ENCODE data around the gene CCNL2. TPM values are rescaled to one million over a fixed set of nuclear protein-coding genes. Genes with fewer than 3 reads are reported as not detected.

CCNL2 gene
- total RNA-seq, 1 experiment from 2014 or later = 196 TPM

DNA sequence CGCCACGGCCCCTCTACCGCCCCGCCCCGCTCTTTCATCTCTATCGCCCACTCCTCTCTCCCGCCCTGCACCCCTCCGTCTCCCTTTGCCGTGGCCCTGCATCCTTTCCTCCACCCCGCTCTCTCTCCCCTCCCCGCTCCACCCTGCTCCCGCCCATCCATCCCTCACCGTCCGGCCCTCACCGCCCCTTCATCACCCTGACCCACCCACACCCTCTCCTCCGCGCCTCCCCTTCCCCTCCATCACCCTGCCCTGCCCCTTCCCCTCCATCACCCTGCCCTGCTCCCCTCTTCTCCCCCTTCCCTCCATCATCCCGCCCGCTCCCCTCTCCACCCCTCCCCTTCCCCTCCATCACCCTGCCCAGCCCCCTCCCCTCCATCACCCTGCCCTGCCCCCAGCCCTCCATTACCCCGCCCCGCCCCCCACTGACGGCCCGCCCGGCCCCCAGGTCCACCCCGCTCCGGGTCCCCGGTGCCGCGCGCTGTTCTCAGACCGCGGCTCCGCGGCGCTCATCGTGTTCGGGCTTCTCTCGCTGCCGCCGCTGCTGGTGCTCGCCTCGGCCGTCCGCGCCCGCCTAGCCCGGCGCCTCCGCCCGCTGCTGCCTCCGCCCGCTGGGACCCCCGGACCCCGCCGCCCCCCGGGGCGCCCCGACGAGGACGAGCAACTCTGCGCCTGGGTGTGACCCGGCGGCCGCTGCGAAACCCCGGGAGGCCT, 28.1 kb upstream of the CCNL2 start:
- Histone ChIP-seq H3K4me1 (peaks cover 42% of the 10 kb centered on the region), H3K36me3 (no peaks in the 10 kb centered on the region), H3K4me3 (peak overlapping the region; percentile 50), H3K27ac (no peak overlapping the region), H3K27me3 (no peaks in the 10 kb centered on the region), H3K9me3 (replicated peaks) (no peaks in the 10 kb centered on the region)
- peak; percentile 72 to 80 for DNase-seq

- H3K27me3 ChIP-seq = no peaks in the 10 kb centered on the region
- peak in 1 of 2 experiments; percentile 64 for DNase-seq
- H3K9me3 ChIP-seq (replicated peaks) = no peaks in the 10 kb centered on the region
- no peaks in the 10 kb centered on the region for H3K36me3 ChIP-seq
- peak overlapping the region; percentile 50 for H3K4me3 ChIP-seq
- H3K27ac ChIP-seq = peak overlapping the region; percentile 1; the same call in 1 of the 2 replicates
- peaks cover 42% of the 10 kb centered on the region for H3K4me1 ChIP-seq
Measured at GRCh38 chr1:1426496-1427105, 27.5 kb upstream of the CCNL2 start.

GRCh38 chr1:1425753-1426495, 26.8 kb upstream of the CCNL2 start:
- Histone ChIP-seq H3K9me3 (replicated peaks) (no peaks in the 10 kb centered on the region), H3K27me3 (no peaks in the 10 kb centered on the region), H3K4me1 (peaks cover 41% of the 10 kb centered on the region), H3K4me3 (peak overlapping the region; percentile 50), H3K36me3 (no peaks in the 10 kb centered on the region), H3K27ac (peak overlapping the region; percentile 1; the same call in 1 of the 2 replicates)
- DNase-seq = peak in 1 of 2 experiments; percentile 44

DNA sequence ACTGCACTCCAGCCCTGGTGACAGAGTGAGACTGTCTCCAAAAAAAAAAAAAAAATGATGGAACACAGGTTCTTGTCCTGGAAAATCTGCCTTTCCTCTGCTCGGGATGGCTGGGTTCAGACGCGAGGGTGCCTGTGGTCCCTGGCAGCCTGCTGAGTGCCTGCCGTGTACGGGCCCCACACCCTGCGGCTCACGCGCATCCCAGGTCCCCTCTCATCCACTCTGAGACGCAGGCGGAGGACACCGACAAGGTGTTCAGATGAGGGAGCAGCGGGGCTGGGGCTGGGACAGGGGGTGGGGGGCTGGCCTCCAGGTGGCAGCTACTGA, 26.3 kb upstream of the CCNL2 start:
- Histone ChIP-seq H3K27ac (no peak overlapping the region), H3K36me3 (no peaks in the 10 kb centered on the region), H3K4me3 (no peak overlapping the region), H3K27me3 (no peaks in the 10 kb centered on the region), H3K4me1 (peaks cover 42% of the 10 kb centered on the region), H3K9me3 (replicated peaks) (no peaks in the 10 kb centered on the region)
- no peak for DNase-seq

DNA sequence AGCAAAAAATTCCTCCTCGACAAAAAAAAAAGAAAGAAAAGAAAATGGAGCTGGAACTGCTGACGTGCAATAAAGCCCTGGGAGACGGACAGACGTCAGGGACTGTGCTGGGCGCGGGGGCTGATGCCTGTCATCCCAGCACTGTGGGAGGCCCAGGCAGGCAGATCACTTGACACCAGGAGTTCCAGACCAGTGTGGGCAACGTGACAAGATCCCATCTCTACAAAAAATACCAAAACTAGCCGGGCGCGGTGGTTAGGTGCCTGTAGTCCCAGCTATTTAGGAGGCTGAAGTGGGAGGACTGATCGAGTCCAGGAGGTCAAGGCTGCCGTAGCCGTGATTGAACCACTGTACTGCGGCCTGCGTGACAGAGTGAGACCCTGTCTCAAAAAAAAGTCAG, 25.6 kb upstream of the CCNL2 start:
- Histone ChIP-seq H3K4me1 (peaks cover 36% of the 10 kb centered on the region), H3K27ac (no peak overlapping the region), H3K36me3 (no peaks in the 10 kb centered on the region), H3K4me3 (no peak overlapping the region), H3K9me3 (replicated peaks) (no peaks in the 10 kb centered on the region), H3K27me3 (no peaks in the 10 kb centered on the region)
- no peak for DNase-seq

- H3K4me1 ChIP-seq = peaks cover 32% of the 10 kb centered on the region
- DNase-seq = no peak
Measured at GRCh38 chr1:1423245-1423597, 24.1 kb upstream of the CCNL2 start.

GRCh38 chr1:1422465-1423244, 23.5 kb upstream of the CCNL2 start:
- Histone ChIP-seq H3K9me3 (replicated peaks) (no peaks in the 10 kb centered on the region), H3K27me3 (no peaks in the 10 kb centered on the region), H3K4me3 (no peak overlapping the region), H3K27ac (peak overlapping the region; percentile 78), H3K4me1 (peaks cover 32% of the 10 kb centered on the region), H3K36me3 (no peaks in the 10 kb centered on the region)
- DNase-seq = peak; percentile 69 to 76

More at GRCh38 chr1:1423245-1423597, 24.1 kb upstream of the CCNL2 start:
- Histone ChIP-seq H3K36me3 (no peaks in the 10 kb centered on the region), H3K9me3 (replicated peaks) (no peaks in the 10 kb centered on the region), H3K27me3 (no peaks in the 10 kb centered on the region), H3K4me3 (no peak overlapping the region), H3K27ac (no peak overlapping the region)

GRCh38 chr1:1421907-1422464, 22.9 kb upstream of the CCNL2 start:
- Histone ChIP-seq H3K4me1 (peaks cover 32% of the 10 kb centered on the region), H3K9me3 (replicated peaks) (no peaks in the 10 kb centered on the region), H3K27ac (peak overlapping the region; percentile 78), H3K4me3 (no peak overlapping the region), H3K36me3 (no peaks in the 10 kb centered on the region), H3K27me3 (no peaks in the 10 kb centered on the region)
- no peak for DNase-seq

GRCh38 chr1:1421147-1421906, 22.2 kb upstream of the CCNL2 start, which contains the start of gene ANKRD65:
Gene ANKRD65 (minus strand): TSS chr1:1421276. CDS start chr1:1421005, 271 bp downstream.
- Histone ChIP-seq H3K27me3 (no peaks in the 10 kb centered on the region), H3K36me3 (no peaks in the 10 kb centered on the region), H3K27ac (peak within 1 kb of the TSS; percentile 78), H3K4me1 (peaks cover 28% of the 10 kb centered on the region), H3K9me3 (replicated peaks) (no peaks in the 10 kb centered on the region), H3K4me3 (peak within 1 kb of the TSS; percentile 29)
- peak; percentile 92 to 94 for DNase-seq

GRCh38 chr1:1420654-1421141, 21.6 kb upstream of the CCNL2 start:
- peak overlapping the region; percentile 78; the same call in 1 of the 2 replicates for H3K27ac ChIP-seq
- DNase-seq = no peak
- H3K36me3 ChIP-seq = no peaks in the 10 kb centered on the region
- H3K27me3 ChIP-seq = no peaks in the 10 kb centered on the region
- no peaks in the 10 kb centered on the region for H3K9me3 ChIP-seq (replicated peaks)
- H3K4me3 ChIP-seq = peak overlapping the region; percentile 29; the same call in 1 of the 2 replicates
- peaks cover 22% of the 10 kb centered on the region for H3K4me1 ChIP-seq

DNA sequence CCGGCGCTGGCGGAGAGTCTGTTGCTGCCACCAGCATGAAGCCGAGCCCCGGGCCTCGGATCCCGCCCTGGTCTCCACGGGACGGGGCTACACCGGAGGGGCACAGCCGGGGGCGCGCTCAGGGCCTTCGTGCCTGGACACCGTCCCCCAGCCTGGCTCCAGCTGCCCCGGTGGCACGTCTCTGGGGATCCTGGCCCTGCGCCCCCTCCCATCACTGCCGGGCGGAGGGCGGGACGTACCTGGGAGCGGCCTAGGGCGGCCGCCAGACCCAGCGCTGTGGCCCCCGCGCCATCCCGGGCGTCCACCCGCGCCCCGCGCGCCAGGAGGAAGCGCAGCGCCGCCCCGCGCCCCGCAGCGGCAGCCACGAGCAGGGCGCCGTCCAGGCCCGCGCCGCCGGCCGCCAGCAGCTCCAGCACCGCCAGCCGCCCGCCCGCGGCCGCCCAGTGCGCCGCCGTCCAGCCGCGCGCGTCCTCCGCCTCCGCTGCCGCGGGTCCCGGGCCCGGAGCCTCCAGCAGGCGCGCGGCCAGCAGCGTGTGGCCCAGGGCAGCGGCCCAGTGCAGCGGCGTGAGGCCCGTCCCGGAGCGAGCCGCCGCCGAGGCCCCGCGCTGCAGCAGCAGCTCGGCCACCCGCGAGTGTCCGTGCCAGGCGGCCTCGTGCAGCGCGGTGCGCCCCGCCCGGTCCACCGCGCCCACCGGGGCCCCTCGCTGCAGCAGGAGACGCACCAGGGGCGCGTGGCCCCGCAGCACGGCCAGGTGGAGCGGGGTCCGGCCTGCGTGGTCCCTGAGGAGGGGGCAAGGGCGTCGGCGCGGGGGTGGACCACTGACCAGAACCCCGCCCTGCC, 20.9 kb upstream of the CCNL2 start:
- H3K4me3 ChIP-seq = no peak overlapping the region
- no peaks in the 10 kb centered on the region for H3K27me3 ChIP-seq
- no peak for DNase-seq
- no peaks in the 10 kb centered on the region for H3K9me3 ChIP-seq (replicated peaks)
- H3K4me1 ChIP-seq = peaks cover 22% of the 10 kb centered on the region
- H3K27ac ChIP-seq = no peak overlapping the region
- H3K36me3 ChIP-seq = no peaks in the 10 kb centered on the region

DNA sequence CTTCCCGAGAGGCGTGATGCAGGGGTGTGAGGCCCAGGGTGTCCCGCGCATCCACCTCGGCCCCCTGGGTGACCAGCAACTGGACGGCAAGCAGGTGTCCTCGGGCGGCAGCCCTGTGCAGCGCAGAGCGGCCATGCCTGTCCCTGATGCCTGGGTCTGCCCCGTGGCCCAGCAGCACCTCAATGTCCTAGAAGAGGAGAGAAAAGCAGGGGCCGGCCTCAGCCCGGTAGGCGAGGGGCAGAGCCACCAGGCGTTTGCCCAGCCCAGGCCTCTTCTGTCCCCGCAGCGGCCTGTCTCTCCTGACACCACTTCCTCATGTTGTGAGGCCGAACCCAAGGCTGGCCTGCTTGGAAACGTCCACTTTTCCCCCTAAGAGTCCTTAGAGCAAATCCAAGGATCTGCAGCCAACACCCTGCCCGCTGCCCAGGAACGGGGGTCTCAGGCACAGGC, 20.3 kb upstream of the CCNL2 start:
- DNase-seq = no peak
- H3K9me3 ChIP-seq (replicated peaks) = no peaks in the 10 kb centered on the region
- H3K4me3 ChIP-seq = no peak overlapping the region
- no peaks in the 10 kb centered on the region for H3K36me3 ChIP-seq
- peaks cover 22% of the 10 kb centered on the region for H3K4me1 ChIP-seq
- no peaks in the 10 kb centered on the region for H3K27me3 ChIP-seq
- no peak overlapping the region for H3K27ac ChIP-seq

Data from SJCRH30 (cell line).